Kidney (tissue), 14 donors: ENCODE results near the gene TRIM71. TPM values are rescaled to one million over a fixed set of nuclear protein-coding genes. Genes with fewer than 3 reads are reported as not detected.
A peak's percentile ranks its signal among the peaks of the same experiment; 100 is the strongest.

Source experiments
- DNase-seq, 5 donors: peaks; one replicate each; pipeline ENCODE4 v3.0.0-alpha.2; 2013 to 2020
- FAIRE-seq: peaks from 2 replicates; lab custom pipeline; 2012; peaks lifted over from hg19 to GRCh38; lab: Jason Lieb, UNC
- H3K27ac ChIP-seq, 2 donors: one replicate each; pipeline ENCODE4 v1.7.0; 2013; ENCODE audit warnings: low read depth in 2 of 2, low read length in 2 of 2, inconsistent platforms in 1 of 2
- H3K27me3 ChIP-seq: one replicate; pipeline ENCODE4 v1.7.1; 2013; ENCODE audit warnings: low read length, inconsistent platforms; ENCODE audit not compliant: control insufficient read depth, insufficient read depth
- H3K36me3 ChIP-seq, 3 donors: one replicate each; pipeline versions ENCODE4 v1.7.0 to v1.7.1; 2013; ENCODE audit warnings: low read length in 3 of 3, control low read depth in 1 of 3, inconsistent platforms in 1 of 3; ENCODE audit not compliant: insufficient read depth in 3 of 3, control insufficient read depth in 2 of 3
- H3K4me1 ChIP-seq, 3 donors: one replicate each; pipeline versions ENCODE4 v1.7.0 to v1.7.1; 2013; ENCODE audit warnings: low read length in 3 of 3, inconsistent platforms in 1 of 3, low read depth in 1 of 3; ENCODE audit not compliant: control insufficient read depth in 2 of 3, insufficient read depth in 2 of 3
- H3K4me3 ChIP-seq, 3 donors: one replicate each; pipeline versions ENCODE4 v1.7.0 to v1.8.1; 2013; ENCODE audit warnings: low read length in 3 of 3, control low read depth in 1 of 3, inconsistent platforms in 1 of 3
- H3K9ac ChIP-seq, 3 donors: one replicate each; pipeline versions ENCODE4 v1.7.0 to v1.7.1; 2013; ENCODE audit warnings: low read length in 3 of 3, control low read depth in 1 of 3, inconsistent platforms in 1 of 3
- H3K9me3 ChIP-seq, 3 donors: one replicate each; pipeline versions ENCODE4 v1.7.0 to v1.7.1; 2013; ENCODE audit warnings: low read length in 3 of 3, control low read depth in 1 of 3, inconsistent platforms in 1 of 3; ENCODE audit not compliant: control insufficient read depth in 2 of 3, insufficient read depth in 1 of 3
- CTCF ChIP-seq: IDR thresholded peaks from 3 replicates; pipeline ENCODE4 v1.5.1; 2012; ENCODE audit warnings: mild to moderate bottlenecking, moderate library complexity, borderline replicate concordance; ENCODE audit not compliant: insufficient read depth; ENCODE audit errors: extremely low read depth
- intact Hi-C: fragments of 100-400 bp; cut with DNase I; formaldehyde crosslinking; loops from one replicate; pipeline ENCODE4 v1.11.1; 2022
- polyA plus RNA-seq: library from polyadenylated mRNA; stranded (reverse); fragments of 350-450 nt; fragmentation: Illumina TruSeq; extraction: RNeasy Lipid Tissue Mini Kit (QIAGEN cat#74804); gene quantifications from one replicate; pipeline ENCODE4 v1.2.3, GENCODE V29; 2014; ENCODE audit warnings: low read depth, low replicate concordance; ENCODE audit not compliant: insufficient read depth
- total RNA-seq: library from RNA; stranded (reverse); fragmentation: NEBNext Ultra II Directional; extraction: Animal tissue kit (Norgen Biotek cat#: 25700); gene quantifications from one replicate; pipeline ENCODE4 v1.2.1, GENCODE V29; 2021
- donor health status: control.
- donor health status: control.
- donor health status: control.
- donor health status: control.
- donor health status: control.
- donor health status: DM: yes; HTN: yes; CAD: no.
- donor health status: Normal renal cell carcinoma (clear cell type).

The TRIM71 gene
- total and polyA plus RNA-seq, 2 donors from 2014 or later, result 0.92 to 1.2 TPM

- Histone ChIP-seq H3K9ac (peak overlapping the region in 2 of 3 donors; percentile 33 to 49), H3K27ac (peak overlapping the region; percentile 22 to 52), H3K4me1 (peaks cover 0 to 12% (median 0%) of the 10 kb centered on the region in 3 donors), H3K27me3 (peaks cover 35% of the 10 kb centered on the region), H3K4me3 (peak overlapping the region; percentile 55 to 61 (median 55)), H3K9me3 (no peaks in the 10 kb centered on the region), H3K36me3 (no peaks in the 10 kb centered on the region)
- TF ChIP-seq CTCF, result no peak
- intact Hi-C loops, result no loop called here
- peak in 2 of 5 donors; percentile 42 to 54 for DNase-seq
- FAIRE-seq, result no peak
These were observed 1.2 kb downstream of the TRIM71 start for GRCh38 chr3:32818970-32819511.

- H3K27me3 ChIP-seq, result peaks cover 35% of the 10 kb centered on the region
- H3K27ac ChIP-seq, result peak overlapping the region; percentile 9 to 23
- no peak for TF ChIP-seq CTCF
- no peaks in the 10 kb centered on the region for H3K36me3 ChIP-seq
- DNase-seq (peak in 4 of 5 donors; percentile 52 to 77 (median 68)), FAIRE-seq (no peak)
- H3K4me3 ChIP-seq, result peak overlapping the region; percentile 52 to 55 (median 55)
- intact Hi-C loops, result no loop called here
- peak overlapping the region in 2 of 3 donors; percentile 20 to 49 for H3K9ac ChIP-seq
- H3K9me3 ChIP-seq, result no peaks in the 10 kb centered on the region
- H3K4me1 ChIP-seq, result peaks cover 0 to 12% (median 0%) of the 10 kb centered on the region in 3 donors
These were observed 2.0 kb downstream of the TRIM71 start for GRCh38 chr3:32819551-32820348.

GRCh38 chr3:32820430-32820829 is 2.6 kb downstream of the TRIM71 start:
- no peak for FAIRE-seq
- Histone ChIP-seq H3K27me3 (peaks cover 35% of the 10 kb centered on the region), H3K9me3 (no peaks in the 10 kb centered on the region), H3K27ac (no peak overlapping the region), H3K9ac (peak overlapping the region in 1 of 3 donors; percentile 49), H3K36me3 (no peaks in the 10 kb centered on the region), H3K4me1 (peaks cover 0 to 12% (median 0%) of the 10 kb centered on the region in 3 donors), H3K4me3 (peak overlapping the region in 2 of 3 donors; percentile 30 to 55)
- DNase-seq, result no peak
- intact Hi-C loops, result no loop called here
- no peak for TF ChIP-seq CTCF
